Body of pancreas (tissue), 4 donors: Measurements from ENCODE around the gene MRPL46. TPM values are rescaled to one million over a fixed set of nuclear protein-coding genes. Genes with fewer than 3 reads are reported as not detected.

ENCODE experiments used
- ATAC-seq: fragments of 150-250 bp; one replicate; pipeline ENCODE4 v1.9.1; 2016
- DNase-seq, 4 donors: peaks; one replicate each; pipeline ENCODE4 v3.0.0-alpha.2; 2019
- H3K27ac ChIP-seq, 4 donors: fragments of 200-600 bp; sonication (generic); 1 replicate in 3 of 4; 2 replicates in 1 of 4; pipeline versions ENCODE4 v1.5.1 to v1.6.1; 2016 to 2019; ENCODE audit warnings: mild to moderate bottlenecking in 1 of 4, mixed read lengths in 1 of 4, moderate library complexity in 1 of 4
- H3K27me3 ChIP-seq, 2 donors: fragments of 200-600 bp; sonication (generic); one replicate each; pipeline ENCODE4 v1.6.0; 2016; ENCODE audit warnings: mild to moderate bottlenecking in 1 of 2
- H3K36me3 ChIP-seq, 2 donors: fragments of 200-600 bp; sonication (generic); replicated peaks in 1 of 2; 2 replicates each; pipeline ENCODE4 v1.5.1; 2016; ENCODE audit warnings: low read depth in 2 of 2; ENCODE audit not compliant: insufficient read depth in 1 of 2
- H3K4me1 ChIP-seq: fragments of 200-600 bp; sonication (generic); one replicate; pipeline ENCODE4 v1.6.0; 2016
- H3K4me3 ChIP-seq, 2 donors: fragments of 200-600 bp; sonication (generic); 1 replicate in 1 of 2; 2 replicates in 1 of 2; pipeline ENCODE4 v1.5.1; 2016 to 2019
- H3K9me3 ChIP-seq, 3 donors: fragments of 200-600 bp; sonication (generic); 1 replicate in 2 of 3; 2 replicates in 1 of 3; pipeline ENCODE4 v1.5.1; 2016
- POLR2A ChIP-seq, 3 donors: fragments of 450-650 bp; IDR thresholded peaks; one replicate each; pipeline ENCODE4 v1.6.1; 2016; ENCODE audit warnings: antibody characterized with exemption in 3 of 3, mild to moderate bottlenecking in 2 of 3
- WGBS, 2 donors: methylation state at CpG; one replicate each; pipeline ENCODE4 v1.1.5; 2017; 5-methylcytosine and 5-hydroxymethylcytosine counted together
- intact Hi-C: fragments of 100-400 bp; cut with DNase I; formaldehyde crosslinking; loops from one replicate; pipeline ENCODE4 v1.15.1; 2023
- total RNA-seq, 2 donors: library from RNA; depleted of rRNA; stranded (reverse); fragments of >200 nt; gene quantifications; one replicate each; pipeline ENCODE4 v1.1.0, GENCODE V29; 2016
- TF ChIP-seq, protein P1 (sequence below), 7 experiments: fragments of 450-650 bp in 4 of 7; fragments of 200-600 bp in 3 of 7; sonication (generic) in 3 of 7; IDR thresholded peaks; one replicate each; pipeline ENCODE4 v1.5.1; 2016 to 2019; ENCODE audit warnings: antibody characterized with exemption in 7 of 7

The MRPL46 gene
- total RNA-seq, 2 donors from 2014 or later = 9.6 to 16.2 TPM

DNA sequence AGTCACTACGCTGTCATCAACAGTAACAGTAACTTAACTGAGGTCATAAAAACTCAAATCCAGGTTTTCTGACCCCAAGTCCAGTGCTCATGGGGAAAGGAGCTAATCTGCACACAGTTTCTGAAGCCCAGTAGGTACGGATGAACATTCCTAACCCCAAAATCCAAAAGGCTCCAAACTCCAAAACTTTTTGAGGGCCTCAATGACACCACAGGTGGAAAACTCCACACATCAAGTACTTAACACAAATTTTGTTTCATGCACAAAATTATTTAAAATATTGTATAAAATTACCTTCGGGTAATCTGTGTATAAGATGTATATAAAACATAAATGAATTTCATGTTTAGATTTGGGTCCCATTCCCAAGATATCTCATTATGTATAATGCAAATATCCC is 10.5 kb downstream of the MRPL46 start:
- DNase-seq (no peak), ATAC-seq (no peak)
- no peak for TF ChIP-seq POLR2A (IDR thresholded peaks at IDR 0.05)
- TF ChIP-seq, protein P1, sequence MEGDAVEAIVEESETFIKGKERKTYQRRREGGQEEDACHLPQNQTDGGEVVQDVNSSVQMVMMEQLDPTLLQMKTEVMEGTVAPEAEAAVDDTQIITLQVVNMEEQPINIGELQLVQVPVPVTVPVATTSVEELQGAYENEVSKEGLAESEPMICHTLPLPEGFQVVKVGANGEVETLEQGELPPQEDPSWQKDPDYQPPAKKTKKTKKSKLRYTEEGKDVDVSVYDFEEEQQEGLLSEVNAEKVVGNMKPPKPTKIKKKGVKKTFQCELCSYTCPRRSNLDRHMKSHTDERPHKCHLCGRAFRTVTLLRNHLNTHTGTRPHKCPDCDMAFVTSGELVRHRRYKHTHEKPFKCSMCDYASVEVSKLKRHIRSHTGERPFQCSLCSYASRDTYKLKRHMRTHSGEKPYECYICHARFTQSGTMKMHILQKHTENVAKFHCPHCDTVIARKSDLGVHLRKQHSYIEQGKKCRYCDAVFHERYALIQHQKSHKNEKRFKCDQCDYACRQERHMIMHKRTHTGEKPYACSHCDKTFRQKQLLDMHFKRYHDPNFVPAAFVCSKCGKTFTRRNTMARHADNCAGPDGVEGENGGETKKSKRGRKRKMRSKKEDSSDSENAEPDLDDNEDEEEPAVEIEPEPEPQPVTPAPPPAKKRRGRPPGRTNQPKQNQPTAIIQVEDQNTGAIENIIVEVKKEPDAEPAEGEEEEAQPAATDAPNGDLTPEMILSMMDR (IDR thresholded peaks at IDR 0.05) = no peak
- intact Hi-C loops = no loop called here
- H3K4me3 ChIP-seq = no peak overlapping the region
- no peaks in the 10 kb centered on the region for H3K27me3 ChIP-seq
- H3K9me3 ChIP-seq = no peaks in the 10 kb centered on the region
- peaks cover 8% of the 10 kb centered on the region for H3K4me1 ChIP-seq
- H3K27ac ChIP-seq = no peak overlapping the region
- WGBS, 2 donors = 79 to 80% methylated on average over 3 of the region's 3 CpGs
- peaks cover 4 to 13% of the 10 kb centered on the region in 2 donors for H3K36me3 ChIP-seq

DNA sequence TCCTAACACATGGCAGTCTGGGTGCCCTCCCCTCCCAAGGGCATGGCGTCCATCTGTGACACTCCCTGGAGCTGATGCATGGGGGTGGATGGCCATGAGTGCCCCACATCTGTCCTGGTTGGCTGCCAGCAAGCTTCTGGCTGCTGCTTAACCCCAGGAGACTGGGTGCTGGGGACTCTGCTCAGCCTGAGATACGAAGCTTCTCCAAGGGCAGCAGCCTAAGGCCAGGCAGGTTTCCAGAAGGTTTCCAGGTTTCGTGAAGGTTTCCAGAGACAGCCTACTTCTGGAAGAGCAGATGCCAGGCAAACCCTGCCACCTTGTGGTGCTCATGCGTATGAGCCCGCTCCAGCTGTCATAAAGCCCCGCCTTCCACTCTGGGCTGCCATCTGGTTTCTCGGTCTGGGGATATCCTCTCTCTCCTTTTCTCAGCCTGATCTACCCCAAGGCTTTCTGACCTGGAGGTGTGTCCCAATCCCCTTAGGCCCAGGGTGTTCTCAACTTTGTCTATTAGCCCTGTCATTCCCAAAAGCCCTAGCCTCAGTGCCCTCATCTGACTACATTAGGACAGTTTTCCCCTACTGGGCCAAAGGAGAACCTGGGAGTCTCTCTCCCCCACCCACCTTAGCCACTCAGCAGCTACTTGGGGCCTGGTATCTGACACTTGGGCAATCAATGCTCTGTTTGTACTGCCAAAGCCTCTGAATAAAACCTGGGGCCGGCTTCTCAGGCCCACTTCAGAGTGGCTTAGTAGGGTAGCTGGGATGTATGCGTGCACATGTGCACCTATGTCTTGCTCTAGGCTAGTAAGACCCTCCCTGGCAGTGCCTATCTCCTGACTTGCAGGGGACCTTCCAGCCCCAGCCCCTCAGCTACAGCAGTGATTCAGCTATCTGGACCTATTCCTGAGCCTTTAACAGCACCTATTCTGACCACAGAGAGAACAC is 12.0 kb downstream of the MRPL46 start:
- intact Hi-C loops = no loop called here
- peaks cover 8% of the 10 kb centered on the region for H3K4me1 ChIP-seq
- no peaks in the 10 kb centered on the region for H3K9me3 ChIP-seq
- peaks cover 4 to 10% of the 10 kb centered on the region in 2 donors for H3K36me3 ChIP-seq
- TF ChIP-seq POLR2A (IDR thresholded peaks at IDR 0.05) = no peak
- TF ChIP-seq, protein P1 (IDR thresholded peaks at IDR 0.05) = peak; percentile 33 to 75 (median 69)
- H3K4me3 ChIP-seq = no peak overlapping the region
- DNase-seq (peak; percentile 67 to 80 (median 76)), ATAC-seq (peak; percentile 91)
- H3K27me3 ChIP-seq = no peaks in the 10 kb centered on the region
- no peak overlapping the region for H3K27ac ChIP-seq
- 27 to 28% methylated on average over 5 to 9 of the region's 9 CpGs for WGBS, 2 donors

- H3K27ac ChIP-seq = no peak overlapping the region
- peaks cover 8% of the 10 kb centered on the region for H3K4me1 ChIP-seq
- WGBS, 2 donors = 65 to 76% methylated on average over 1 of the region's 1 CpG
- DNase-seq (no peak), ATAC-seq (no peak)
- no peaks in the 10 kb centered on the region for H3K27me3 ChIP-seq
- no peak for TF ChIP-seq POLR2A (IDR thresholded peaks at IDR 0.05)
- TF ChIP-seq, protein P1 (IDR thresholded peaks at IDR 0.05) = no peak
- no peaks in the 10 kb centered on the region for H3K9me3 ChIP-seq
- no peak overlapping the region for H3K4me3 ChIP-seq
- intact Hi-C loops = no loop called here
- H3K36me3 ChIP-seq = peaks cover 0 to 2% of the 10 kb centered on the region in 2 donors
Observed at GRCh38 chr15:88454236-88454635, 13.0 kb downstream of the MRPL46 start.

- TF ChIP-seq POLR2A (IDR thresholded peaks at IDR 0.05) = no peak
- ATAC-seq = no peak
Observed at GRCh38 chr15:88453651-88454050, 13.5 kb downstream of the MRPL46 start.

DNA sequence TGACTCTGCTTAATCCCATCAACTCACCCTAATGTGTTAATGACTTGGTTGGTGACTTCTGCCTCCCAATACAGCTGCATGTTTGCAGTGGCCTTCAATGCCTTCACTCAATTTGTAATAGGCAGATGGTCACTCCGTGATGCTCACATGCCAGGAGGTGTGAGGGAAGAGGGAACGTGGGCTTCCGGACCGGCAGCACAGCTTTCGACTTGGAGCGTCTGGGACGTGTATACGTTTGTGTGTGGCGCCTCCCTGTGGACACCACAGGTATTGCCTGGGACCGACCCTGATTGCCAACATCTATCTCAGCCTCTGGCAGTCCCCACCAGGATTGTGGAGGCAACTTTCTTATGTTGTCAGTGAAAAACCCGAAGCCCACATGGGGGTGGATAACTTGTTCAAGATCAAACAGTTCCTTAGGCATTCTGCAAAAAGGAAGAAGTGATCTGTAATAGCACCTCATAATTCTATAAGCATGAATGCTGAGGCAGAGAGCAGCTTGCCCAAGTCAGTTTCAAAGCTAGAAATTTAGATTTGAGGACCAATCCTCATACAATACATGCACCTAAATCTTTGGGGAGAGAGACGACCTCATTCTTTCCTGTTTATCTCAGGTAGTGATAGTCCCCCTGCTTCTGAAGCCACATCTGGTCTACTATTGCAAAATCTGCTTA is 16.9 kb downstream of the MRPL46 start:
- Histone ChIP-seq H3K36me3 (no peaks in the 10 kb centered on the region), H3K27ac (no peak overlapping the region), H3K4me3 (no peak overlapping the region), H3K27me3 (no peaks in the 10 kb centered on the region), H3K4me1 (peaks cover 6% of the 10 kb centered on the region), H3K9me3 (no peaks in the 10 kb centered on the region)
- ATAC-seq (no peak), DNase-seq (peak; percentile 34 to 61 (median 51))
- intact Hi-C loops = no loop called here
- 2 to 8% methylated on average over 7 to 12 of the region's 12 CpGs for WGBS, 2 donors
- no peak for TF ChIP-seq POLR2A (IDR thresholded peaks at IDR 0.05)
- TF ChIP-seq, protein P1 (IDR thresholded peaks at IDR 0.05) = peak in 5 of 7 experiments; percentile 37 to 48 (median 43)

More at GRCh38 chr15:88453651-88454050, 13.5 kb downstream of the MRPL46 start:
- Histone ChIP-seq H3K27ac (no peak overlapping the region), H3K9me3 (no peaks in the 10 kb centered on the region), H3K4me1 (peaks cover 8% of the 10 kb centered on the region), H3K4me3 (no peak overlapping the region), H3K36me3 (no peaks in the 10 kb centered on the region), H3K27me3 (no peaks in the 10 kb centered on the region)
- intact Hi-C loops = no loop called here
- 36 to 50% methylated on average over 1 of the region's 1 CpG for WGBS, 2 donors
- DNase-seq = no peak
